ENCODE measurements around the gene GOLGA8A.

GRCh38 chr15:34437687-34438086, at the start of gene GOLGA8A:
- TF ChIP-seq POLR2A (IDR thresholded peaks at IDR 0.05), result no peak
- TF ChIP-seq, protein P1, sequence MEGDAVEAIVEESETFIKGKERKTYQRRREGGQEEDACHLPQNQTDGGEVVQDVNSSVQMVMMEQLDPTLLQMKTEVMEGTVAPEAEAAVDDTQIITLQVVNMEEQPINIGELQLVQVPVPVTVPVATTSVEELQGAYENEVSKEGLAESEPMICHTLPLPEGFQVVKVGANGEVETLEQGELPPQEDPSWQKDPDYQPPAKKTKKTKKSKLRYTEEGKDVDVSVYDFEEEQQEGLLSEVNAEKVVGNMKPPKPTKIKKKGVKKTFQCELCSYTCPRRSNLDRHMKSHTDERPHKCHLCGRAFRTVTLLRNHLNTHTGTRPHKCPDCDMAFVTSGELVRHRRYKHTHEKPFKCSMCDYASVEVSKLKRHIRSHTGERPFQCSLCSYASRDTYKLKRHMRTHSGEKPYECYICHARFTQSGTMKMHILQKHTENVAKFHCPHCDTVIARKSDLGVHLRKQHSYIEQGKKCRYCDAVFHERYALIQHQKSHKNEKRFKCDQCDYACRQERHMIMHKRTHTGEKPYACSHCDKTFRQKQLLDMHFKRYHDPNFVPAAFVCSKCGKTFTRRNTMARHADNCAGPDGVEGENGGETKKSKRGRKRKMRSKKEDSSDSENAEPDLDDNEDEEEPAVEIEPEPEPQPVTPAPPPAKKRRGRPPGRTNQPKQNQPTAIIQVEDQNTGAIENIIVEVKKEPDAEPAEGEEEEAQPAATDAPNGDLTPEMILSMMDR (IDR thresholded peaks at IDR 0.05), result no peak

All from heart left ventricle (tissue), 13 donors.